Endothelial cell of umbilical vein (primary cell): ENCODE measurements around the gene HDAC4. TPM values are rescaled to one million over a fixed set of nuclear protein-coding genes. Genes with fewer than 3 reads are reported as not detected.

Experiments
- BruUV-seq: library from RNA; stranded (reverse); fragments of 400-500 nt; replicated peaks from 2 replicates; lab custom pipeline; 2021; lab: Mats Ljungman, UMichigan
- CTCF ChIA-PET: fragments of 300-600, 350-600 bp; sonication (Branson Sonifier 250); formaldehyde crosslinking; loops from one replicate; lab custom pipeline; 2021; ENCODE audit warnings: antibody characterized with exemption, inconsistent platforms; lab: Charles Lee
- POLR2A ChIA-PET: fragments of 300-600, 350-600 bp; sonication (Branson Sonifier 250); formaldehyde crosslinking; loops from one replicate; lab custom pipeline; 2021; ENCODE audit warnings: antibody characterized with exemption, inconsistent platforms; lab: Charles Lee
- DNase-seq: peaks from one replicate; pipeline ENCODE4 v3.0.0-alpha.2; 2011; ENCODE audit warnings: low read depth, low spot score
- FAIRE-seq: peaks from 2 replicates; lab custom pipeline; 2011; peaks lifted over from hg19 to GRCh38; lab: Jason Lieb, UNC
- H2AFZ ChIP-seq: 2 replicates; pipeline ENCODE4 v1.6.0; 2012; ENCODE audit warnings: low read depth, low read length, control low read depth, inconsistent platforms
- H3K27ac ChIP-seq: 2 replicates; pipeline ENCODE4 v1.5.1; 2011; ENCODE audit warnings: low read depth, mild to moderate bottlenecking, control low read depth, low read length, moderate library complexity; ENCODE audit not compliant: insufficient read depth
- H3K27me3 ChIP-seq, 2 experiments: 2 replicates each; pipeline versions ENCODE4 v1.6.0 to v1.6.1; 2011; ENCODE audit warnings: low read length in 2 of 2, mixed read lengths in 1 of 2; ENCODE audit not compliant: control insufficient read depth in 2 of 2, insufficient read depth in 2 of 2
- H3K36me3 ChIP-seq, 2 experiments: 2 replicates in 1 of 2; 3 replicates in 1 of 2; pipeline ENCODE4 v1.5.1; 2011; ENCODE audit warnings: low read length in 2 of 2, mild to moderate bottlenecking in 1 of 2, moderate library complexity in 1 of 2; ENCODE audit not compliant: control insufficient read depth in 2 of 2, insufficient read depth in 2 of 2; ENCODE audit errors: extremely low read depth in 1 of 2
- H3K4me1 ChIP-seq: 3 replicates; pipeline ENCODE4 v1.5.1; 2011; ENCODE audit warnings: mild to moderate bottlenecking, low read length; ENCODE audit not compliant: control insufficient read depth, insufficient read depth; ENCODE audit errors: extremely low read depth
- H3K4me2 ChIP-seq: 2 replicates; pipeline ENCODE4 v1.6.1; 2011; ENCODE audit warnings: low read length, control low read depth, mixed read lengths; ENCODE audit not compliant: insufficient read depth
- H3K4me3 ChIP-seq, 3 experiments: fragments of 200-600 bp in 1 of 3; sonication (generic), shearing (Covaris generic) in 1 of 3; replicated peaks in 1 of 3; 2 replicates each; pipeline ENCODE4 v1.5.1; 2011 to 2016; ENCODE audit warnings: control low read depth in 3 of 3, low read length in 3 of 3, mild to moderate bottlenecking in 2 of 3, inconsistent platforms in 1 of 3, low read depth in 1 of 3, moderate library complexity in 1 of 3; ENCODE audit not compliant: insufficient read depth in 1 of 3
- H3K79me2 ChIP-seq: 2 replicates; pipeline ENCODE4 v1.6.0; 2012; ENCODE audit warnings: low read length, inconsistent platforms; ENCODE audit not compliant: control insufficient read depth, insufficient read depth
- H3K9ac ChIP-seq: replicated peaks from 2 replicates; pipeline ENCODE3; 2011; ENCODE audit warnings: low read length, control low read depth; ENCODE audit not compliant: insufficient read depth; ENCODE audit errors: extremely low read depth
- H3K9me1 ChIP-seq: replicated peaks from 3 replicates; pipeline ENCODE4 v1.6.0; 2011; ENCODE audit warnings: mild to moderate bottlenecking, low read length; ENCODE audit not compliant: control insufficient read depth, insufficient read depth; ENCODE audit errors: extremely low read depth
- H3K9me3 ChIP-seq: replicated peaks from 2 replicates; pipeline ENCODE4 v1.5.1; 2012; ENCODE audit warnings: low read length, inconsistent platforms; ENCODE audit not compliant: control insufficient read depth, insufficient read depth
- H4K20me1 ChIP-seq: replicated peaks from 2 replicates; pipeline ENCODE3; 2011; ENCODE audit warnings: mild to moderate bottlenecking, low read length; ENCODE audit not compliant: control insufficient read depth, insufficient read depth; ENCODE audit errors: extremely low read depth
- CTCF ChIP-seq, 2 donors: IDR thresholded peaks; 1 replicate in 1 of 2; 2 replicates in 1 of 2; pipeline ENCODE4 v1.5.1; 2011; ENCODE audit warnings: low read length in 2 of 2, mild to moderate bottlenecking in 2 of 2, moderate library complexity in 2 of 2, control low read depth in 1 of 2, inconsistent platforms in 1 of 2, low read depth in 1 of 2; ENCODE audit not compliant: insufficient read depth in 1 of 2; ENCODE audit errors: extremely low read depth in 1 of 2
- EZH2 ChIP-seq: IDR thresholded peaks from 2 replicates; pipeline ENCODE4 v1.6.1; 2012; ENCODE audit warnings: borderline replicate concordance, low read depth, mild to moderate bottlenecking, moderate library complexity, low read length, inconsistent platforms; ENCODE audit not compliant: severe bottlenecking
- FOS ChIP-seq: IDR thresholded peaks from 2 replicates; pipeline ENCODE4 v1.6.1; 2011; ENCODE audit warnings: mild to moderate bottlenecking, low read length, moderate library complexity, borderline replicate concordance; ENCODE audit not compliant: insufficient read depth
- GATA2 ChIP-seq: IDR thresholded peaks from 2 replicates; pipeline ENCODE4 v1.7.0; 2011; ENCODE audit warnings: low read depth, mild to moderate bottlenecking, moderate library complexity, mixed read lengths, low read length; ENCODE audit not compliant: insufficient read length, insufficient read depth
- JUN ChIP-seq: IDR thresholded peaks from 2 replicates; pipeline ENCODE4 v1.6.1; 2011; ENCODE audit warnings: borderline replicate concordance, low read depth; ENCODE audit not compliant: insufficient read length, insufficient read depth
- MAX ChIP-seq: IDR thresholded peaks from 2 replicates; pipeline ENCODE4 v1.6.1; 2011; ENCODE audit not compliant: insufficient read depth, insufficient read length
- MYC ChIP-seq: IDR thresholded peaks from one replicate; pipeline ENCODE4 v1.6.1; 2011; ENCODE audit warnings: mild to moderate bottlenecking, low read depth, low read length
- POLR2A ChIP-seq: IDR thresholded peaks from 2 replicates; pipeline ENCODE4 v1.6.1; 2012; ENCODE audit warnings: low read depth, mild to moderate bottlenecking, control low read depth, low read length
- POLR2AphosphoS5 ChIP-seq: IDR thresholded peaks from 2 replicates; pipeline ENCODE4 v1.6.1; 2012; ENCODE audit warnings: low read depth, mild to moderate bottlenecking, control low read depth, low read length, moderate library complexity; ENCODE audit not compliant: insufficient read depth
- dilution Hi-C: fragments of 300-500 bp; cut with MboI; formaldehyde crosslinking; loops from one replicate; pipeline ENCODE4 v1.15.0; 2019; ENCODE audit warnings: low sequenced_read_pairs; ENCODE audit not compliant: extremely low pct_ligation_motif_present
- intact Hi-C: fragments of 100-400 bp; cut with micrococcal nuclease; formaldehyde crosslinking; loops from one replicate; pipeline ENCODE4 v1.10.0; 2022
- polyA plus RNA-seq, 4 experiments: library from polyadenylated mRNA; depleted of rRNA in 3 of 4; stranded (reverse) in 3 of 4; unstranded in 1 of 4; fragments of >200 nt; gene quantifications; 2 replicates each; pipeline versions ENCODE4 v1.2.1 to v1.2.3, GENCODE V29; 2011 to 2012; ENCODE audit warnings: missing spikeins in 1 of 4
- total RNA-seq: library from RNA; stranded (reverse); gene quantifications from 2 replicates; pipeline ENCODE4 v1.2.3, GENCODE V29; 2021

Gene HDAC4
- total and polyA plus RNA-seq, 2 donors (not counting 3 experiments of a cell fraction or from before 2014, with no cell fraction given), result 13.4 to 33.0 TPM

GRCh38 chr2:239393941-239394340, 6.9 kb downstream of the HDAC4 start:
- intact Hi-C loops, result no loop called here
- H3K4me2 ChIP-seq, result no peak overlapping the region
- no peaks in the 10 kb centered on the region for H4K20me1 ChIP-seq
- FAIRE-seq (no peak), DNase-seq (no peak)
- no peaks in the 10 kb centered on the region for H3K4me1 ChIP-seq
- no peak overlapping the region for H2AFZ ChIP-seq
- no peaks in the 10 kb centered on the region for H3K27me3 ChIP-seq
- H3K9ac ChIP-seq, result no peak overlapping the region
- peaks cover 25% of the 10 kb centered on the region for H3K79me2 ChIP-seq
- no peak for TF ChIP-seq MYC
- TF ChIP-seq POLR2A, result no peak
- no peak for TF ChIP-seq POLR2AphosphoS5
- no peak for TF ChIP-seq EZH2
- no peak for TF ChIP-seq FOS
- no peak for TF ChIP-seq MAX
- no peak for TF ChIP-seq JUN
- TF ChIP-seq CTCF (IDR thresholded peaks at IDR 0.05; ENCODE audit: extremely low read depth in 1 of 2, insufficient read depth in 1 of 2, low read depth in 1 of 2, low read length in 2 of 2), result no peak
- TF ChIP-seq GATA2, result no peak
- BruUV-seq, result no TSS peak
- POLR2A ChIA-PET, result no interaction called here
- H3K9me1 ChIP-seq, result no peaks in the 10 kb centered on the region
- dilution Hi-C loops, result no loop called here
- H3K4me3 ChIP-seq, result no peak overlapping the region
- no peaks in the 10 kb centered on the region for H3K9me3 ChIP-seq
- no peak overlapping the region for H3K27ac ChIP-seq
- no peaks in the 10 kb centered on the region for H3K36me3 ChIP-seq
- CTCF ChIA-PET, result no interaction called here
